ENCODE measurements around the gene NRARP. TPM values are rescaled to one million over a fixed set of nuclear protein-coding genes. Genes with fewer than 3 reads are reported as not detected.

The NRARP gene
- total RNA-seq, 1 experiment from 2014 or later = 16.9 TPM

- Histone ChIP-seq H3K27ac (ENCODE audit: low read length) (no peak overlapping the region), H3K4me1 (ENCODE audit: control insufficient read depth, insufficient read depth, low read length) (no peaks in the 10 kb centered on the region; the same call in 1 of the 2 replicates), H3K9me3 (ENCODE audit: control insufficient read depth, insufficient read depth, low read depth, low read length) (no peaks in the 10 kb centered on the region), H3K36me3 (ENCODE audit: control insufficient read depth, insufficient read depth, low read length) (no peaks in the 10 kb centered on the region), H3K27me3 (ENCODE audit: control insufficient read depth, insufficient read depth, low read length) (no peaks in the 10 kb centered on the region), H3K4me3 (ENCODE audit: low read depth in 2 of 2, low read length in 2 of 2) (no peak overlapping the region)
- no peak for DNase-seq (ENCODE audit: low read depth, low spot score)
- ATAC-seq = no peak
- in situ Hi-C loops (cut with HindIII; ENCODE audit: low pct_unique_long_range_greater_than_20kb, low sequenced_read_pairs) (no loop called here), intact Hi-C loops (cut with micrococcal nuclease; ENCODE audit: unreplicated experiment) (no loop called here)
- no TSS peak for BruUV-seq (replicated peaks)
- ChIA-PET POLR2A (no interaction called here), CTCF (no interaction called here)
- TF ChIP-seq SIN3A (IDR thresholded peaks at IDR 0.05; ENCODE audit: borderline replicate concordance, insufficient read depth, low read depth, low read length) (no peak), POLR2AphosphoS5 (IDR thresholded peaks at IDR 0.05; ENCODE audit: low read depth, low read length) (no peak), REST (IDR thresholded peaks at IDR 0.05; ENCODE audit: insufficient read depth in 1 of 2, low read depth in 2 of 2, low read length in 1 of 2) (no peak), CTCF (IDR thresholded peaks at IDR 0.05) (no peak)
These were observed 10.1 kb upstream of the NRARP start for GRCh38 chr9:137311986-137312851.

GRCh38 chr9:137311171-137311985, 9.3 kb upstream of the NRARP start:
- Histone ChIP-seq H3K27me3 (ENCODE audit: control insufficient read depth, insufficient read depth, low read length) (no peaks in the 10 kb centered on the region), H3K27ac (ENCODE audit: low read length) (no peak overlapping the region), H3K4me1 (ENCODE audit: control insufficient read depth, insufficient read depth, low read length) (peaks cover 4% of the 10 kb centered on the region), H3K9me3 (ENCODE audit: control insufficient read depth, insufficient read depth, low read depth, low read length) (no peaks in the 10 kb centered on the region), H3K4me3 (ENCODE audit: low read depth in 2 of 2, low read length in 2 of 2) (no peak overlapping the region), H3K36me3 (ENCODE audit: control insufficient read depth, insufficient read depth, low read length) (no peaks in the 10 kb centered on the region)
- ChIA-PET CTCF (no interaction called here), POLR2A (no interaction called here)
- no peak for ATAC-seq
- intact Hi-C loops (cut with micrococcal nuclease; ENCODE audit: unreplicated experiment) = no loop called here
- no peak for TF ChIP-seq TCF7L2 (IDR thresholded peaks at IDR 0.05; ENCODE audit: low read depth, low read length)
- TF ChIP-seq SIN3A (IDR thresholded peaks at IDR 0.05; ENCODE audit: borderline replicate concordance, insufficient read depth, low read depth, low read length) = no peak
- no peak for TF ChIP-seq CTCF (IDR thresholded peaks at IDR 0.05)
- TF ChIP-seq REST (IDR thresholded peaks at IDR 0.05; ENCODE audit: insufficient read depth in 1 of 2, low read depth in 2 of 2, low read length in 1 of 2) = no peak
- TF ChIP-seq POLR2AphosphoS5 (IDR thresholded peaks at IDR 0.05; ENCODE audit: low read depth, low read length) = no peak
- BruUV-seq (replicated peaks) = no TSS peak
- DNase-seq (ENCODE audit: low read depth, low spot score) = no peak
- in situ Hi-C loops (cut with HindIII; ENCODE audit: low pct_unique_long_range_greater_than_20kb, low sequenced_read_pairs) = no loop called here
